NOMO-1 treated with dmso at 0.1 percent for 144 hours (cell line): ENCODE measurements around the gene SPINK14.

Experiments used
- DNase-seq: peaks from one replicate; lab custom pipeline; 2025; ENCODE audit not compliant: unreplicated experiment; lab: John Stamatoyannopoulos, UW

Gene SPINK14, protein sequence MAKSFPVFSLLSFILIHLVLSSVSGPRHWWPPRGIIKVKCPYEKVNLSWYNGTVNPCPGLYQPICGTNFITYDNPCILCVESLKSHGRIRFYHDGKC

DNA sequence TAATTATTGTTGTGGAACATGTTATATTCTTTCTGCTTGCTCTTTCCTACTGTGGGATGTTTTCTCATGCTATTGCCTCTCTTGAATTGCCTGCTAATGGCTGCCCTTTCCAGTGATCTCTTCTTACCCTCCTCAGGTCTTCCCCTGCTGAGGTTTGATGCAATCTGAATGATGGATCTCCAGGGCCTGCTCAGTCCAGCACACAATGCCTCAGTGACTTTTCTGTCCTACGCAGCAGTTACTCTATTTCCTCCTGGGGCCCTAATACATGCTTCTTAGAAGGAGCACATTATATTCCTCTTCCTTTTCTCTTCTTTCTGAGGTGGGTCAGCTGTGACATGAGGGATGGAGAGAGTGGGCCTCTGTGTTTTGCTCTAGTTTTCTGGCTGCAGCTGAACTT, at the start of gene SPINK14:
TSS of gene SPINK14 (plus strand) at position 301 of the 400 bp plus-strand sequence. CDS start 1,187 bp downstream, outside the sequence.
- no peak for DNase-seq

- no peak for DNase-seq
Observed at GRCh38 chr5:148120317-148120716, 48.0 kb upstream of the SPINK14 start.

DNA sequence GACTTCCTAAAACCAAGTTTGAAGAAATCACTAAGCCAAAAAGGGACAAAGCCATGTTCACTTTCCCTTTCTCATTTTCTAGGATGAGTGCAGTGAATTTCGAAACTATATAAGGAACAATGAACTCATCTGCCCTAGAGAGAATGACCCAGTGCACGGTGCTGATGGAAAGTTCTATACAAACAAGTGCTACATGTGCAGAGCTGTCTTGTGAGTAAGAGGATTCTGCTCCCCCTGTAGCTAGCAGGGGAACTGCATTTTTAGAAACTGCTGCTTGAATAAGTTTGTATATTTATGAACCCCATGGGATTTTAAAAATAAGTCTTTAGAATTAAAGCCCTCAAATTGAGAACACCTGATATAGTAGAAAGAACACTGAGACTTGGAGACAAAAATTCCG, 42.7 kb upstream of the SPINK14 start:
- DNase-seq: no peak

DNA sequence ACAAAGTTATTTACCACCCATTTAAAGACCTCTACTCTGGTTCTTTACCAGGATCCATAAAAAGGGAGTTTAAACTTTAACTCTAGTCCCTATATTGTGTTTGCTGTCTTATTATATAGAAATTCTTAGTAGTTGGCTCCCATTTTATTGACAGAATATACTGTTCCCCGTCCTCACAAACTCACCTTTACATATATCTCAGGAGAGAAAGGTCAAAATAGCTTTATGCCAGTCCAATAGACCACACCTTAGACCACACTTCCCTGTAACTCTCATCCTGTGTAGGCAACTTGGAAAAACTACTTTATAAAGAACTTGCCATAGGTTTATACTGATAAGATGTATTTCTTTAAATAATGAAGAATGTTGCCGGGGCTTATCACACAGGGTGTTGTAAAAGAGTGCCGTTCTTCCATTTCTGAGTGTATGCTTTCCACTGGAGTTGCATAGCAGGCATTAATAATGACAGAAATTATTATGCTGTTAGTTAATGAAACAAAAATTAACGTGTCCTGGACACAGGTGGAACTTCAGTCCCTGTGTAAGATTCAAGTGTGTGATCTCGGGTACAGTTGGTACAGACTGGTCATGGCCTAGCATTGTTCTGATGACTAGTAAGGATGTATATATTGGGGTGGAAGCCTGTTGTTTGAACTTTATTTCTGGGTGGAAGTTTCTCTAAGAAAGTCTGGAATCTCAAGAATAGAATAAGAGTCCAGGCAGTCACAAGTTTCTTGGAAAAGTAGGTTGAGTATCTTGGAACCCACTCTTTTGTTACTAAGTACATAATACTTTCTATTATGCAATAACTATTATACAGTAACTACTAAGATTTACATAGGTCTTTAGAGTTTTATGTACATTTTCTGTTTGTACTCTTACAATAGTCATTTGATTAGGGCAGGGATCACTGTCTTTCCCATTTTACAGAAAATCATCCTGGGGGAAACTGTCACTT, 33.0 kb upstream of the SPINK14 start:
- DNase-seq: no peak

DNA sequence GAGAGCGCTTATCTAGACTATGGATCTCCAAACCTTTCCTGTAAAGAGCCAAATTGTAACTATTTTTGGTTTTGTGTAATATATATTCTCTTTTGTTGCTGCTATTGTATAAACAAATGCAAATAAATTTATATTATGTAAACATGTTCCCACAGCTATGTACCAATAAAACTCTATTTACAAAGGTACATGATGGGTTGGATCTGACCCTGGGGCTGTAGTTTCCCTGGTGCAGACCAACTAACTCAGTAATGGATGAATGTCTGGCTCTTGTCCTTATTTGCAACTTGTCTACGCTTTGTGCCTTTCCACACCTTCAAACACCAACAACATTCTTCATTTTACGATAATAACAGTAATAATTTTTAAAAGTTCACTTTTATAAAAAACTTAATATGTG, 27.5 kb upstream of the SPINK14 start:
- no peak for DNase-seq

DNA sequence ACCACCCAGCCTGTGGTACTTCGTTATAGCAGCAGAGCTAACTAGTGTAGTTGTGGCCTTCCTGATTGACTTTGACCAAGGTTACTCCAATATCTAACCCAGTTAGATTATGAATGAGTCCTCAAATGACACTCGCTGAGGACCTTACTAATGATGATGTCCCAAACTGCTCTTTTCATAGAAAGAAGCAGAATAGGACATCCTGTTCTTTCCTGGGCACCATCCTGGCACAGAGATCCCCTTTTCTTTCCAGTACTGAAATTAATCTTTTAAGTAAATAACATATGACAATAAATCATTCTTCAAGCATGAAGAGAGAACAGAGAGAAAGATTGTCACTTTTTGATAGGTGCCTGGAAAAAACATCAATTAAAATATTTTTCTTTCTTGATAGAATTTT, 26.7 kb upstream of the SPINK14 start:
- DNase-seq: no peak

- no peak for DNase-seq
Observed at GRCh38 chr5:148145916-148146315, 22.4 kb upstream of the SPINK14 start.

- DNase-seq: no peak
Observed at GRCh38 chr5:148146487-148146886, 21.9 kb upstream of the SPINK14 start.

DNA sequence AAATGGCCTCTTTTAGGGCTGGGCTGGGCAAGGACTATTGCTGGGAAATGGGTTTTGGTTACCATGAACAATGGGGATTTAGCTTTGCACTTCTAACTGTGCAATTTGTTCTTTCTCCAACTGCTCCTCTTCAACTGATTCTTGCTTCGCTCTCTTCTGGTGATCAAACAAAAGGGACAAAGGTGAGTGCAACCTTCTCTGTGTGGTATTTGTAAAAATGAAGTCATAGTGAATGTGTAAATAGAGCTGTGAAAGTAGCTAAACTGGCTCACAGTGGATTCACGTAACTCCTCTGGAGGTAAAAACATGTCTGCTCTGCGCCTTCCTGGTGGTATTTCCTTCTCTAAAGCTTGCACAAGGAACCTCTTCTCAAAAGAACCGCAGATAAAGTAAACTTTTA, 20.9 kb upstream of the SPINK14 start:
- DNase-seq: no peak

- DNase-seq: no peak
Observed at GRCh38 chr5:148151872-148152271, 16.5 kb upstream of the SPINK14 start.

DNA sequence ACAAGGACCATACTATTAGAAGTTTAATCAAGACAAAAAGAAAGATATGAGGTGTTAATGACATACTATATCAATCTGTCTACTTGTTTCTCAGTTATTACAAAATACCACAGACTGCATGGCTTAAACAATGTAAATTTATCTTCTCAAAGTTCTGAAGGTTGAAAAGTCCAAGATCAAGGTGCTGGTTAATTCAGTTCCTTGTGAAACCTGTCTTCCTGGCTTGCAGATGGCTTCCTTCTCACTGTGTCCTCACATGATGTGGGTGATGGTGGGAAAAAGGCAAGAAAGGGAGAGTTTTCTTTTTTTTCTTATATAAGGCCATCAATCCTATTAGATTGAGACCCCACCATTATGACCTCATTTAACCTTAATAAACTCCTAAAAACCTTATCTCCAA, 15.6 kb upstream of the SPINK14 start:
- DNase-seq: no peak

GRCh38 chr5:148156609-148157008, 11.7 kb upstream of the SPINK14 start:
- DNase-seq: no peak

- DNase-seq: no peak
Observed at GRCh38 chr5:148162038-148162437, 6.3 kb upstream of the SPINK14 start.

GRCh38 chr5:148163345-148163744, 5.0 kb upstream of the SPINK14 start:
- DNase-seq: no peak

- DNase-seq: no peak
Observed at GRCh38 chr5:148166550-148167283, 1.6 kb upstream of the SPINK14 start.

DNA sequence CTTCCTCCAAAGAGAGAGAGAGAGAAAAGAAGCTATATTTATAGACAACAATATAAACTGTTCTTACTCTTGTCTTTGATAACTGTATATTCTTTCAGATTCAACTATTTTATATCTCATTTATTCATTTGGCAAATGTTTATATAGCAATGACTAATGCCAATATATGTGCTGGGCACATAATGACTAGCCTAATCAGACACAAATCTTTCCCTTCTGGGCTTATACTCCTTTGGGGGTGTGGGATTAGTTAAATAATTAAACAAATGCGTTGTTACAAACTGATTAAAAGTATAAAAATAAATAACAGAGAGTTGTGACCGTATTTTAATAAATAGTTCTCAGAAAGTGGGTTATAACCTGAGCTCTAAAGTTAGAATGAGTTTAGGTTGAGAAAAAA, 4.0 kb downstream of the SPINK14 start:
- no peak for DNase-seq

DNA sequence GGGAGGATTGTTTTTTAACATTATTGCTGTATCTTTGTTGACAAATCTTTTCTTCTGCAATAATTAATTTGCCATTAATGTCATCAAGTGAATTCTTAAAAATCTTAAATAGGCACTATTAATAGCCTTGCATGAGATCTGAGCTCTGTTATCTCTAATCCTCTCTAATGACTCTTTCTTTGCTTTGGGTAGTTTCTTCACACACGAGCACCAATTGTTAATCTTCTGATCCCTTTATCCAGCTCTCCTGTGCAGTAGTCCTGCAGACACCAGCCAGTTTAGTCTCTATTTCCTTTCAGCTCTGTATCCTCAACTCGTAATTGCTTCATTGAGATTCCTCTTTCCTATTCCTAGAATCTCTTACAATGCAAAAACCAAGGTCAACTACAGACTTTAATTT, 8.1 kb downstream of the SPINK14 start:
- no peak for DNase-seq

- no peak for DNase-seq
Observed at GRCh38 chr5:148177207-148177606, 8.9 kb downstream of the SPINK14 start.

DNA sequence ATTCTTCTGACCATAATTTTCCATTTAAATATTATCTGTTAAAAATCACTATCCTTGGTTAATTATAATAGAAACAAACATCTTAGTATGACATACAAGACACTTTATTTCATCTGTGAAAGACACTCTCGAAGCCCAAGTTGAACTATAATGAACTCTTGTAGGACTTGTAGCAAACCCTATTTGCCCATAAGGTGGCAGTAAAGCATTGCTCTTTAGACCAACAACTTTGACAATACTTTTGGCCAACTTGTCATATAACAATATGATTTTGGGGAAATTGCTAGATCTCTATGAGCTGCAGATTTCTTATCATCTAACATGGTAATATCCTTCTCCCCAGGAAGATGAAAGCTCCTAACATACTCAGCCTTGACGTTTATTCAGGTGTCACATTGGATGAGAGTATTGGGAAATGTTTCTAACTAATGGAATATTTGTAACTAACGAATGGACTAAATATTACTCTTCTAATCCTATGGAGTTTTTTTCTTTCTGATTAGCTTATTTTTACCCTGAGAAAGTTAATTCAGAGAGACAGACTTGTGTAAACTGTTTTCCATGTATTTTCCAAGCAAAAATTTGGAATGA, 11.0 kb downstream of the SPINK14 start:
- peak; percentile 5 for DNase-seq

DNA sequence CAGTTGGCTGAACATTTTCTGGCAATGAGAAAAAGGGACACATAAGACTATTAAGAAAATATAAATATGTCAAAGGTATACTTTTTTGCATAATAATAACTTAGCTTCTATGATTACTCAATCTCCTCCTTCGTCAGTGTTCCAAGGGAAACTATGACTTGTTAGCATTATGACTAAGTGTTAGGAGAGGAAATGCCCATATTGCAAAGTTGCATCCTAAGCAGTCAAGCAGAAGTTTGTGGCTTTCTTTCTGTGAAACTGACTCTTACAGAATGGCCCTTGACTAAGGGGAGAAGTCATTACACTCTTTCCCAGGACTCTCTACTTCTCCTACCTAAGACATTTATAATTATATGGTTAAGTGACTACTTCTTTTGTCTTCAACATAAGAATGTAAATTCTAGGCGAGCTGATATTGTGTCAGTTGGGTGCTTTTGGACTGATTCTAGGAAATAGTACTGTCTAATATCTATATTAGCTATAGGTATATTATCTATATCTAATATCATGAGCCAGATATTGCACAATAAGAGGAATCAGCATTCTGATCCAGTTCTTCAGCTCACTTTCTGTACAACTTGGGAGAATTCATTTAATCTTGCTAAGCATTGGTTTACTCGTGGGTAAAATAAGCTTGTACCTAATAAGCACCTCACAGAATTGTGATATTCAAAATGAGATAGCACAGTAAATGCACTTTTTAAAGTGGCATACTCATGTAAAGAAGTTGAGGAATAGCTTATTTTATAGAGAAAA, 18.1 kb downstream of the SPINK14 start:
- DNase-seq: peak; percentile 45

GRCh38 chr5:148191010-148191409, 22.7 kb downstream of the SPINK14 start:
- DNase-seq: no peak
